Suprapubic skin (tissue), 4 donors: ENCODE results near the gene STK32B. TPM values are rescaled to one million over a fixed set of nuclear protein-coding genes. Genes with fewer than 3 reads are reported as not detected.

Experiments
- DNase-seq, 2 donors: peaks; one replicate each; pipeline ENCODE4 v3.0.0-alpha.2; 2019; ENCODE audit warnings: low spot score in 2 of 2
- H3K27ac ChIP-seq: fragments of 200-600 bp; sonication (generic); one replicate; pipeline ENCODE4 v1.5.1; 2019
- H3K27me3 ChIP-seq: fragments of 200-600 bp; sonication (generic); one replicate; pipeline ENCODE4 v1.5.1; 2019
- H3K36me3 ChIP-seq: fragments of 200-600 bp; sonication (generic); one replicate; pipeline ENCODE4 v1.5.1; 2019
- H3K4me1 ChIP-seq: fragments of 200-600 bp; sonication (generic); one replicate; pipeline ENCODE4 v1.5.1; 2019
- H3K4me3 ChIP-seq: fragments of 200-600 bp; sonication (generic); one replicate; pipeline ENCODE4 v1.5.1; 2019; ENCODE audit warnings: mild to moderate bottlenecking
- H3K9me3 ChIP-seq: fragments of 200-600 bp; sonication (generic); one replicate; pipeline ENCODE4 v1.5.1; 2019
- EP300 ChIP-seq: sonication (generic); formaldehyde crosslinking; IDR thresholded peaks from one replicate; pipeline ENCODE4 v1.6.1; 2017; ENCODE audit warnings: antibody characterized with exemption
- POLR2A ChIP-seq, 2 donors: fragments of 450-650 bp; IDR thresholded peaks; one replicate each; pipeline ENCODE4 v1.6.1; 2017; ENCODE audit warnings: antibody characterized with exemption in 2 of 2, mild to moderate bottlenecking in 2 of 2, moderate library complexity in 2 of 2
- POLR2AphosphoS5 ChIP-seq, 3 donors: sonication (generic); formaldehyde crosslinking; IDR thresholded peaks; one replicate each; pipeline ENCODE4 v1.6.1; 2017; ENCODE audit warnings: antibody characterized with exemption in 3 of 3
- WGBS: methylation state at CpG from one replicate; pipeline ENCODE4 v1.1.5; 2018; 5-methylcytosine and 5-hydroxymethylcytosine counted together
- total RNA-seq, 4 donors: library from RNA; depleted of rRNA; stranded (reverse); fragments of >200 nt; gene quantifications; one replicate each; pipeline ENCODE4 v1.1.0, GENCODE V29; 2016
- TF ChIP-seq, protein P1 (sequence below), 2 donors: fragments of 200-600 bp in 1 of 2; fragments of 450-650 bp in 1 of 2; sonication (generic) in 1 of 2; IDR thresholded peaks; one replicate each; pipeline ENCODE4 v1.5.1; 2016 to 2019; ENCODE audit warnings: antibody characterized with exemption in 2 of 2, mild to moderate bottlenecking in 1 of 2, moderate library complexity in 1 of 2

Gene STK32B
- total RNA-seq, 4 donors from 2014 or later = 0.76 to 2.2 (median 1.2) TPM

- H3K36me3 ChIP-seq = no peaks in the 10 kb centered on the region
- WGBS = 74% methylated on average over 4 of the region's 4 CpGs
- no peak overlapping the region for H3K4me3 ChIP-seq
- TF ChIP-seq, protein P1, sequence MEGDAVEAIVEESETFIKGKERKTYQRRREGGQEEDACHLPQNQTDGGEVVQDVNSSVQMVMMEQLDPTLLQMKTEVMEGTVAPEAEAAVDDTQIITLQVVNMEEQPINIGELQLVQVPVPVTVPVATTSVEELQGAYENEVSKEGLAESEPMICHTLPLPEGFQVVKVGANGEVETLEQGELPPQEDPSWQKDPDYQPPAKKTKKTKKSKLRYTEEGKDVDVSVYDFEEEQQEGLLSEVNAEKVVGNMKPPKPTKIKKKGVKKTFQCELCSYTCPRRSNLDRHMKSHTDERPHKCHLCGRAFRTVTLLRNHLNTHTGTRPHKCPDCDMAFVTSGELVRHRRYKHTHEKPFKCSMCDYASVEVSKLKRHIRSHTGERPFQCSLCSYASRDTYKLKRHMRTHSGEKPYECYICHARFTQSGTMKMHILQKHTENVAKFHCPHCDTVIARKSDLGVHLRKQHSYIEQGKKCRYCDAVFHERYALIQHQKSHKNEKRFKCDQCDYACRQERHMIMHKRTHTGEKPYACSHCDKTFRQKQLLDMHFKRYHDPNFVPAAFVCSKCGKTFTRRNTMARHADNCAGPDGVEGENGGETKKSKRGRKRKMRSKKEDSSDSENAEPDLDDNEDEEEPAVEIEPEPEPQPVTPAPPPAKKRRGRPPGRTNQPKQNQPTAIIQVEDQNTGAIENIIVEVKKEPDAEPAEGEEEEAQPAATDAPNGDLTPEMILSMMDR (IDR thresholded peaks at IDR 0.05) = no peak
- TF ChIP-seq POLR2AphosphoS5 (IDR thresholded peaks at IDR 0.05) (no peak), EP300 (no peak), POLR2A (IDR thresholded peaks at IDR 0.05) (no peak)
- DNase-seq = no peak
- H3K9me3 ChIP-seq = no peaks in the 10 kb centered on the region
- no peak overlapping the region for H3K27ac ChIP-seq
- peaks cover 15% of the 10 kb centered on the region for H3K4me1 ChIP-seq
- H3K27me3 ChIP-seq = no peaks in the 10 kb centered on the region
Measured at GRCh38 chr4:5030221-5030620, 21.1 kb upstream of the STK32B start.

GRCh38 chr4:5030927-5031326 lies 20.4 kb upstream of the STK32B start:
- WGBS = 91% methylated on average over 3 of the region's 3 CpGs
- Histone ChIP-seq H3K27me3 (no peaks in the 10 kb centered on the region), H3K9me3 (no peaks in the 10 kb centered on the region), H3K36me3 (no peaks in the 10 kb centered on the region), H3K4me3 (no peak overlapping the region), H3K27ac (no peak overlapping the region), H3K4me1 (peaks cover 15% of the 10 kb centered on the region)
- DNase-seq = no peak
- no peak for TF ChIP-seq POLR2AphosphoS5 (IDR thresholded peaks at IDR 0.05)
- no peak for TF ChIP-seq EP300
- no peak for TF ChIP-seq POLR2A (IDR thresholded peaks at IDR 0.05)
- TF ChIP-seq, protein P1 (IDR thresholded peaks at IDR 0.05) = no peak

DNA sequence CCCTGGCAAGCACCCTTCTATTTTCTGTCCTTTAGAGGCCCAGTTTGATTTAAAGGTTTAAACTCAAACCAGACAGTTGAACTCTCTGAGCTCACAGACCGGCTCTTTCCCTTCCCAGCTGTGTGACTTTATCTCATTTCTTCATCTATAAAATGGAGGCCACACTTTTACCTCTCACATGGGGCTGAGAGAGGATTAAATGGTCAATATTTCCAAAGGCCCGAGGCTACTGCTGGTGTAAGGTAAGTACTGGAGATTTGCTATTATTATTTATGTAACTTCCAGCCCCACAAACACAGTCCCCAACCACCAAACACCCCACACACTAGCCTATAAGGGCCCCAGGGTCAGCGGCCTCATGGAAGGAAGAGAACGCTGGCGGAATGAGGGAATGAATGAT lies 18.5 kb upstream of the STK32B start:
- Histone ChIP-seq H3K36me3 (no peaks in the 10 kb centered on the region), H3K27ac (no peak overlapping the region), H3K4me3 (no peak overlapping the region), H3K27me3 (no peaks in the 10 kb centered on the region), H3K9me3 (no peaks in the 10 kb centered on the region), H3K4me1 (peaks cover 22% of the 10 kb centered on the region)
- DNase-seq = no peak
- 62% methylated on average over 5 of the region's 5 CpGs for WGBS
- TF ChIP-seq, protein P1 (IDR thresholded peaks at IDR 0.05) = no peak
- TF ChIP-seq POLR2AphosphoS5 (IDR thresholded peaks at IDR 0.05) (no peak), POLR2A (IDR thresholded peaks at IDR 0.05) (no peak), EP300 (no peak)

- peak in 2 of 3 donors; percentile 10 to 55 for TF ChIP-seq POLR2AphosphoS5 (IDR thresholded peaks at IDR 0.05)
- TF ChIP-seq, protein P1 (IDR thresholded peaks at IDR 0.05) = no peak
- H3K9me3 ChIP-seq = no peaks in the 10 kb centered on the region
- WGBS = 29% methylated on average over 10 of the region's 10 CpGs
- peaks cover 26% of the 10 kb centered on the region for H3K4me1 ChIP-seq
- H3K4me3 ChIP-seq = no peak overlapping the region
- no peaks in the 10 kb centered on the region for H3K36me3 ChIP-seq
- DNase-seq = peak in 1 of 2 donors; percentile 71
- no peaks in the 10 kb centered on the region for H3K27me3 ChIP-seq
- no peak overlapping the region for H3K27ac ChIP-seq
Measured at GRCh38 chr4:5033281-5033841, 17.9 kb upstream of the STK32B start.

DNA sequence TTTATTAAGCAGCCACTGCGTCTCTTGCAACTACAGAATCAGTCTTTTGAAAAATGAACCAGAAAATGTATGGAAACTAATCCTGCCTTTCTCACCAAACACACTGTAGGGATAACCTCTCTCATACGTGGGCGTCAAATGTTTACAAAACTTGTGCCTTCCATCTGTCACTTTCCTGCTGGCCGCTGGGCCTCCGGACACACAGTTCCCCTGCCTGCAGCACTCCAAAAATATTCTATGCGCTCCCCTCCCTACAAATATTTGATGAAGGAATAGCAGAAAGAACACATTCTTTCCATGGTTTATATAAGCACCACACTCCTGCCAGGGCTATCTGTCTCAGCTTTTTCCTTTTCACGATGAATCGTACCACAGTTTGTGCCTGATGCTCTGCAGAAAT lies 17.1 kb upstream of the STK32B start:
- Histone ChIP-seq H3K4me1 (peaks cover 28% of the 10 kb centered on the region), H3K9me3 (no peaks in the 10 kb centered on the region), H3K27ac (no peak overlapping the region), H3K27me3 (no peaks in the 10 kb centered on the region), H3K36me3 (no peaks in the 10 kb centered on the region), H3K4me3 (no peak overlapping the region)
- no peak for DNase-seq
- 78% methylated on average over 8 of the region's 8 CpGs for WGBS
- no peak for TF ChIP-seq POLR2AphosphoS5 (IDR thresholded peaks at IDR 0.05)
- no peak for TF ChIP-seq POLR2A (IDR thresholded peaks at IDR 0.05)
- TF ChIP-seq, protein P1 (IDR thresholded peaks at IDR 0.05) = no peak
- TF ChIP-seq EP300 = no peak
